ENCODE data around the gene C2orf49.

DNA sequence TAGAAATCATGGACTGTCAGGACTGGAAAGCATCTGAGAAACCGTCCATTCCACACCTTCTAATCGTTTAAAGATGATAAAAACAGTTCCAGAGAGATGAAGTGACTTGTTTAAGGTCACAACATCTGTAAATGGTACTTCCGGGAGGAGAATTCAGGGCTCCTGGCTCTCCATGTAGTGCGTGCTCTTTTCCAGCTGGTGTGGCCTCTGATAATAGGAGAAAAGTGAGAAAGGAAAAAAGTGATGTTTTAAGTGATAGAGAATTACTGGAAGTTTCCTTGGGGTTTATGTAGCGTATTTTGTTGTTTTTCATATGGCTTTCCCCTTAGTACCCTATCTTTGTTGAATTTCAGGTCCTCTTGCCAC, 663 bp downstream of the C2orf49 start:
- no peak for TF ChIP-seq CTCF (IDR thresholded peaks at IDR 0.05; ENCODE audit: insufficient read depth, low read depth, low read length)
- TF ChIP-seq EZH2 (IDR thresholded peaks at IDR 0.05; ENCODE audit: insufficient read depth, low read length) = no peak
